ENCODE measurements around the gene PCIF1.

Gene PCIF1

DNA sequence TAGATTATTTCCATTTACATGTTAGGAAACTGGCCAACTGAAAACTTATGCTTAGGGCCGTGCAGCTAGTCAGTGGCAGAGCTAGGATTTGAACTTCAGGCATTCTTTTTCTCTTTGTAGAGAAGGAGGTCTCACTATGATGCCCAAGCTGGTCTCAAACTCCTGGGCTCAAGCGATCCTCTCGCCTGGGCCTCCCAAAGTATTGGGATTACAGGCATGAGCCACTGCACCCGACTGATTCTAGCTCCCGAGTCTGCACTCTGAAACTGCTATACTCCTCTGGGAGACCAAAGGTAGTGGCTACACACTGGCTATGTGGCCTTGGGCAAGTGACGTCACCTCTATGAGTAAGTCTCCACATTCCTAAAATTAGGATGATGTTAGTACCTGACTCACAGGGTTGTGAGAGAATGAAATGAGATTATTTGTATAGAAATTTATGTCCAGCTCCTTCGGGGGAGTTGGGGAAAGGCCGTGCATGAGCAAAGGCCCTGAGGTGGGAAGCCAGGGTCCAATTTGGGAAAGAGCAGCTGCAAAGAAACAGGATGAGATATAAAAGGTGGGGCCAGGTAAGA, 28.9 kb upstream of the PCIF1 start:
- TF ChIP-seq, protein P1, sequence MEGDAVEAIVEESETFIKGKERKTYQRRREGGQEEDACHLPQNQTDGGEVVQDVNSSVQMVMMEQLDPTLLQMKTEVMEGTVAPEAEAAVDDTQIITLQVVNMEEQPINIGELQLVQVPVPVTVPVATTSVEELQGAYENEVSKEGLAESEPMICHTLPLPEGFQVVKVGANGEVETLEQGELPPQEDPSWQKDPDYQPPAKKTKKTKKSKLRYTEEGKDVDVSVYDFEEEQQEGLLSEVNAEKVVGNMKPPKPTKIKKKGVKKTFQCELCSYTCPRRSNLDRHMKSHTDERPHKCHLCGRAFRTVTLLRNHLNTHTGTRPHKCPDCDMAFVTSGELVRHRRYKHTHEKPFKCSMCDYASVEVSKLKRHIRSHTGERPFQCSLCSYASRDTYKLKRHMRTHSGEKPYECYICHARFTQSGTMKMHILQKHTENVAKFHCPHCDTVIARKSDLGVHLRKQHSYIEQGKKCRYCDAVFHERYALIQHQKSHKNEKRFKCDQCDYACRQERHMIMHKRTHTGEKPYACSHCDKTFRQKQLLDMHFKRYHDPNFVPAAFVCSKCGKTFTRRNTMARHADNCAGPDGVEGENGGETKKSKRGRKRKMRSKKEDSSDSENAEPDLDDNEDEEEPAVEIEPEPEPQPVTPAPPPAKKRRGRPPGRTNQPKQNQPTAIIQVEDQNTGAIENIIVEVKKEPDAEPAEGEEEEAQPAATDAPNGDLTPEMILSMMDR (conservative IDR thresholded peaks at IDR 0.05; ENCODE audit: low read depth, low read length), result no peak
- H3K4me3 ChIP-seq (ENCODE audit: low read length), result no peak overlapping the region
- DNase-seq (ENCODE audit: low read depth), result no peak

DNA sequence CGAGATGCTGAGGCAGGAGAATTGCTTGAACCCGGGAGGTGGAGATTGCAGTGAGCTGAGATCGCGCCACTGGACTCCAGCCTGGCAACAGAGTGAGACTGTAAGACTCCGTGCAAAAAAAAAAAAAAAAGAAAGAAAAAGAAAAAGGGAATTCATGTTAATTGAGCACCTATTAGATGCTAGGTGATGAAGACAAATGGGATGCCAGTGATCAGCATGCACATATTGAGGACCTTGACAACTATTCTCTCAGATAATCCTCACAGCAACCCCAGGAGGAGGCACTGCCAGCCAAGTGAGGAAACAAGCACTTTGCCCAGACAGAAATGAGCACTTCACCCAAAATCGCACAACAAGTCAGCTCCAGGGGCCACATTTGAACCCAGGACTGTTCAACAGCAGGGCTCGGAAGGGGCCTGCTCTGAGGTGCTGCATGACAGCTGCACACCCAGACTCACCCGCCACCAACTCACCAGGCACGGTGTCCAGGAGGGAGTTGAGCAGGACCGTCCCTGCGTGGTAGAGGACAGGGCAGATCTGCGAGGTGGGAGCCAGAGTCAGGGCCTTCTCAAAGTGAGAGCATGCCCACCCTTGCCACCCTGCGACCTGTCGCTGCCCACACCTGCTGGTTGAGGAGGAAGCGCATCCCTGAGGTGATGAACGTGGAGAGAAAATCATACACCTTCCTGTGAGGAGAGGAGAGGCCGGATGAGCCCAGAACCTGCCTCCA, 27.1 kb upstream of the PCIF1 start:
- no peak overlapping the region for H3K4me3 ChIP-seq (ENCODE audit: low read length)
- TF ChIP-seq, protein P1 (conservative IDR thresholded peaks at IDR 0.05; ENCODE audit: low read depth, low read length), result no peak
- DNase-seq (ENCODE audit: low read depth), result no peak

DNA sequence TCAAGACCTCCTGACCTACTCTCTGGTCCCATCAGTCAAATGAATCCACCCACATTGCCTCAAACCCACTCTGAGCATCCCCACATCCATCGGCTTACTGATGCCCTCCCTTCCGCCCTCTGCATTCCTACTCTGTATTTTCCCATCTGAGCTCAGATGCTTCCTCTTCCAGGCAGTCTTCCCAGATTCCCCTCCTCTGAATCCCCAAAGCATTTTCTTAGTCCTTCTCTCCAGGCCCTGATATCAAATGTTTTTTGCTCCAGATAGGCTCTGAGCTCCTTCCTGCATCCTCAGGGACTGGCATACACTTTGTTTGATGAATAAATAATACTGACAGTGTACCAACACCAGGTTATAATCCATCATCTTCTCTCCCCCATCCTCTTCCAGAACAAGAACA, 26.4 kb upstream of the PCIF1 start:
- TF ChIP-seq, protein P1 (conservative IDR thresholded peaks at IDR 0.05; ENCODE audit: low read depth, low read length), result no peak
- no peak for DNase-seq (ENCODE audit: low read depth)

DNA sequence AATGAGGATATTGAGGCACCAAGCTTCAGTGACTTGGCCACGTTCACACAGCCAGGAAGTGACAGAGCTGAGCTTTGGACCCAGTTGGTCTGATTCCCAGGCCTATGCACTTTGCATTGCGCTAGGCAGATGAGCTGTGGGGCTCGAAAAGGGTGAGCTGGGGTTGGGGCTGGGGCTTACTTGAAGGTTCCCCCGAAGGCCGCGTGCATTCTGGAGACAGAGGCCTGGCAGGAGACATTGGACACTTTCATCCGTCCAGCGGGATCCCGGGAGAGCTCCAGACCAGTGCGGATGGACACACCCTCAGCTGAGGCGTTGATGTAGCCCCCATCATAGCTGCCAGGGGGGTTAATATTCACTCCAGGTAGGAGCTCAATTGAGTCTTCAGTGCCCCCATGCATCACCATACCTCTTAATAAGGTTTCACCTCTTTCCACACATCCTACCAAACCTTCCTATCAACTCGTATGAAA, 25.1 kb upstream of the PCIF1 start:
- no peak for DNase-seq (ENCODE audit: low read depth)
- no peak overlapping the region for H3K4me3 ChIP-seq (ENCODE audit: low read length)

More for the DNA sequence above, 26.4 kb upstream of the PCIF1 start:
- H3K4me3 ChIP-seq (ENCODE audit: low read length), result no peak overlapping the region

DNA sequence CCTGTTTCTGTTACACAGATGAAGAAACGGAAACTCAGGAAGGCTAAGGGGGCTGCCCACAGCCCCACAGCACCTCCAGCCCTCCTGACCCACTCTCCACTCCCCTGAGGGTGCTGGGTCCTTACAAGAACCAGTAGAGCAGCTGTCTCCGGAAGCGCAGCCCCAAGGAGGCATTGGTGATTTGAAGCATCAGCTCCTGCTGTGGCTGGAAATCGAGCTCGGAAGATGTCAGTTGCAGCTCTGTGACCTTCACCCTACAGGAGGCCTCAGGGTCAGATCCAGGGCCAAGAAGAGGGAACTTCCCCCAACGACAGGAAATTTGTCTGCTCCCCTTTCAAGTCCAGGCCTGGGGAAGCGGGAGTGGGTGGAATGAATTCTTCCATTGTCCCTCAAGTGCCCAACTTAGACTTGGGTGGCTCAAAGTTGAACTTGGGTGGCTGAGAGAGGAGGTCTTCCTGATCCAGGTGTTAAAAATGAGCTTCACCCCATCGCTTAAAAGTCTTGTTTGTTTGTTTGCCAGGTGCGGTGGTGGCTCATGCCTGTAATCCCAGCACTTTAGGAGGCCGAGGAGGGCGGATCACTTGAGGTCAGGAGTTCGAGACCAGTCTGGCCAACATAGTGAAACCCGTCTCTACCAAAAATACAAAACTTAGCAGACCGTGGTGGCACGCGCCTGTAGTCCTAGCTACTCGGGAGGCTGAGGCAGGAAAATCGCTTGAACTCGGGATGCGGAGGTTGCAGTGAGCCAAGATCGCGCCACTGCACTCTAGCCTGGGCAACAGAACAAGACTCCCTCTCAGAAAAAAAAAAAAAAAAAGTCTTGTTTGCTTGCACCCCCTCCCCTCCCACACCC, 24.4 kb upstream of the PCIF1 start:
- DNase-seq (ENCODE audit: low read depth), result no peak
- H3K4me3 ChIP-seq (ENCODE audit: low read length), result peak overlapping the region; percentile 32
- TF ChIP-seq, protein P1 (conservative IDR thresholded peaks at IDR 0.05; ENCODE audit: low read depth, low read length), result no peak

More for the DNA sequence above, 25.1 kb upstream of the PCIF1 start:
- TF ChIP-seq, protein P1 (conservative IDR thresholded peaks at IDR 0.05; ENCODE audit: low read depth, low read length), result no peak

DNA sequence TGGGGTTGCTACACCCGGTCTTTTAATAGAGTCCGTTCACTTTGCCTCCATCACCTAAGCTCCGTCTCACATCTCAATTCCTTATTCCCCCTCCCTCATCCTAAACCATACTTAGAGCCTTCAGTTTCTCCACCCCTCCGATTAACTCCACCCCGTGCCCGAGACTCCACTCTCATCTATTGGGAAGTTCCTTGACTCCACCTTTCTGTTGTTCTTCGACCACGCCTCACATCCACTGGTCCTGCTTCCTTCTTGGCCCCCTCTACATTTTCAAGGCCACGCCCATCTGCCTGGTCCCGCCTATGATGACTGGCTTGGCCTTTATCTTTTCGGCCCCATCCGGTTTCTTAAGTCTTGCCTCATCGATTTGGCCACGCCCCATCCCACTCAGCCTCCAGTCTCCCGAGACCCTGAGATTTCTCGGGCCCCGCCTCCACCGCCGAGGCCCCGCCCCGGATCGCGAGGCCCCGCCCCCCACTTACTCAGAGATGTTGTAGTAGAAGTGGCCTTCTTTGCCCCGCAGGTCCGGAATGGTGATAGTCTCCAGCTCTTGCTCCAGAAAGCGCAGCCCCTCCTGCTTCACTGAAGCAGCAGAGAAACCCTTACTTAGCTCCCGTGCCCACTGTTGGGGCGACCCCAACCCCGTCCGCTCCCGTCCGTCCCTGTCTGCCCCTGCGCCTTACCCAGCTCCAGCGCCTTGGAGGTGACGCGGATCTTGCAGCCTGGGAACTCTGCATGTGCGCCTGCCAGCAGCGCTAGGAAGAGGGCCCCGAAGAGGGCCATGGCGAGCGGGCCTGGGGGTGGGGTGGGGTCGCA, 23.6 kb upstream of the PCIF1 start:
- DNase-seq (ENCODE audit: low read depth), result peak; percentile 99
- TF ChIP-seq, protein P1 (conservative IDR thresholded peaks at IDR 0.05; ENCODE audit: low read depth, low read length), result no peak
- peak overlapping the region; percentile 66 for H3K4me3 ChIP-seq (ENCODE audit: low read length)

Data from retinal pigment epithelial cell (primary cell).